ENCODE measurements around the gene KCNQ1OT1. TPM values are rescaled to one million over a fixed set of nuclear protein-coding genes. Genes with fewer than 3 reads are reported as not detected.

The KCNQ1OT1 gene
- total RNA-seq, 1 donor from 2014 or later, result 14.3 TPM

DNA sequence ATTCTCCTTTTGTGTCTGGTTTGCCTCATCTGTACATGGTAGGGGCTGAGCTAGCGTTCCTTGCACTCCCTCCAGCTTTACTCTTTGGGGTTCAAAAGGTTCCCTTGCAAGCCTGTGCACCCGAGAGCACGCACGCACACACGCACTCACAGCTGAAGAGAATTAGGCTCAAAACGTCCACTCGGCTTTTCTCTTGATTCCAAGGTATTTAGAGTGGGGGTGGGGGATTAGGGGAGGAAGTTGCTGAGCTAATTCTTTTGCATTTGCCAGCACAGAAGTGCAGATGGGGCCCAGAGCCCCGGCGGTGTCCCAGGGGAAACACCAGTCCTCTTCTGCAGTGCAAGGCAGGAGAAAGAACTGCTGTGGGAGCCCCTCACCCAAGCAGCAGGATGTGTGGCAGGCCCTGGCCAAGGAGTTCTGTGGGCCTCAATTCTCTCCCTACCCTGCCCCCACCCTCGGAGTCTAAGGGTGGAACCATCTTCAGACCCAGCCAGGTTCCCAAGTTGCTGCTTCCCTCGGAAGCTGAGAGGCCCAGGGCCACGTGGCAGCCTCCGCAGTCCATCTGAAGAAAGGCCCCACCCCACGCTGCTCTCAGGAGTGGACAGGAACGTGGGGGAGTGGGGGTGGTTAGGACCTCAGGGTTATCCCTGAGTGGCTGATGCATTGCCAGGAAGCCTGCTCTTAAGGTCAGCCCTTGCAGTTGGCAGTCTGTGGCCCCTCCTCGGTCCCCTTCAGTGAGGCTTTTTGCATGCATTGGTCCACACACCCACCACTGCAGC lies 3.8 kb upstream of the KCNQ1OT1 start:
- TF ChIP-seq, protein P1, sequence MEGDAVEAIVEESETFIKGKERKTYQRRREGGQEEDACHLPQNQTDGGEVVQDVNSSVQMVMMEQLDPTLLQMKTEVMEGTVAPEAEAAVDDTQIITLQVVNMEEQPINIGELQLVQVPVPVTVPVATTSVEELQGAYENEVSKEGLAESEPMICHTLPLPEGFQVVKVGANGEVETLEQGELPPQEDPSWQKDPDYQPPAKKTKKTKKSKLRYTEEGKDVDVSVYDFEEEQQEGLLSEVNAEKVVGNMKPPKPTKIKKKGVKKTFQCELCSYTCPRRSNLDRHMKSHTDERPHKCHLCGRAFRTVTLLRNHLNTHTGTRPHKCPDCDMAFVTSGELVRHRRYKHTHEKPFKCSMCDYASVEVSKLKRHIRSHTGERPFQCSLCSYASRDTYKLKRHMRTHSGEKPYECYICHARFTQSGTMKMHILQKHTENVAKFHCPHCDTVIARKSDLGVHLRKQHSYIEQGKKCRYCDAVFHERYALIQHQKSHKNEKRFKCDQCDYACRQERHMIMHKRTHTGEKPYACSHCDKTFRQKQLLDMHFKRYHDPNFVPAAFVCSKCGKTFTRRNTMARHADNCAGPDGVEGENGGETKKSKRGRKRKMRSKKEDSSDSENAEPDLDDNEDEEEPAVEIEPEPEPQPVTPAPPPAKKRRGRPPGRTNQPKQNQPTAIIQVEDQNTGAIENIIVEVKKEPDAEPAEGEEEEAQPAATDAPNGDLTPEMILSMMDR (IDR thresholded peaks at IDR 0.05; ENCODE audit: partially characterized antibody, unreplicated experiment), result no peak
- peak overlapping the region; percentile 48 for H3K27ac Mint-ChIP-seq (ENCODE audit: unreplicated experiment)
- H3K36me3 Mint-ChIP-seq (ENCODE audit: unreplicated experiment), result peaks cover 7% of the 10 kb centered on the region
- H3K9me3 Mint-ChIP-seq (ENCODE audit: unreplicated experiment), result peaks cover 14% of the 10 kb centered on the region
- peak; percentile 71 for DNase-seq
- H3K4me3 Mint-ChIP-seq (ENCODE audit: unreplicated experiment), result peak overlapping the region; percentile 72
- H3K4me1 Mint-ChIP-seq (ENCODE audit: low read depth, unreplicated experiment), result peaks cover 29% of the 10 kb centered on the region
- H3K27me3 Mint-ChIP-seq (ENCODE audit: unreplicated experiment), result peaks cover 15% of the 10 kb centered on the region

DNA sequence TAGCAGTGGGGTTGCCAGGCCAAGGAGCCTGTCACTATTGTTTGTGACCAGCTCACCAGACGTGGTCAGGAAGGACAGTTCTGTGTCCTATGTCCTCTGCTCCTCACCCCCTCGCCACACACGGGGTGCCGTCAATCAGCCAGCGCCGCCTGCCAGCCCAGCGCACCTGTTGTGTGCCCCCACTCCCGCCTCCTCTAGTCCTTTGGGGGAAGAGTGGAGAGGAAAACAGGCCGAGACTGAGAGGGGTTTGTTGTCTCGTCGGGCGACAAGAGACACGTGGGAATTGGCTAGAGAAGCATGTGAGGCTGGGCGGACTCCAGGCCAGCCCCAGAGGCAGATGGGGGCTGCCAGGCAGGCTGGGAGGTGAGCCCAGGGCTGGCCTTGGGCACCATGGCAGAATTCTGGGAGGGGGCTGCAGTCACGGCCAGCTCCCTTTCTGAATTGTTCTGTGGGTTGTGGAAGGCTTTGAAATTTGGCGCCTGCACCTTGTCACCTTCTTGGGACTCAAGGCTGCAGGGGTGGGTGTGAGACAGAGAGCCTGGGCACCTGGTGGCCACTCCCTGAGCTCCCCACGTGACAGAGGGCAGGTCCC lies 3.1 kb upstream of the KCNQ1OT1 start:
- H3K36me3 Mint-ChIP-seq (ENCODE audit: unreplicated experiment), result peaks cover 7% of the 10 kb centered on the region
- peak overlapping the region; percentile 72 for H3K4me3 Mint-ChIP-seq (ENCODE audit: unreplicated experiment)
- DNase-seq, result peak; percentile 15
- H3K27me3 Mint-ChIP-seq (ENCODE audit: unreplicated experiment), result peaks cover 17% of the 10 kb centered on the region
- peak overlapping the region; percentile 48 for H3K27ac Mint-ChIP-seq (ENCODE audit: unreplicated experiment)
- H3K9me3 Mint-ChIP-seq (ENCODE audit: unreplicated experiment), result peaks cover 16% of the 10 kb centered on the region
- TF ChIP-seq, protein P1 (IDR thresholded peaks at IDR 0.05; ENCODE audit: partially characterized antibody, unreplicated experiment), result no peak
- peaks cover 29% of the 10 kb centered on the region for H3K4me1 Mint-ChIP-seq (ENCODE audit: low read depth, unreplicated experiment)

DNA sequence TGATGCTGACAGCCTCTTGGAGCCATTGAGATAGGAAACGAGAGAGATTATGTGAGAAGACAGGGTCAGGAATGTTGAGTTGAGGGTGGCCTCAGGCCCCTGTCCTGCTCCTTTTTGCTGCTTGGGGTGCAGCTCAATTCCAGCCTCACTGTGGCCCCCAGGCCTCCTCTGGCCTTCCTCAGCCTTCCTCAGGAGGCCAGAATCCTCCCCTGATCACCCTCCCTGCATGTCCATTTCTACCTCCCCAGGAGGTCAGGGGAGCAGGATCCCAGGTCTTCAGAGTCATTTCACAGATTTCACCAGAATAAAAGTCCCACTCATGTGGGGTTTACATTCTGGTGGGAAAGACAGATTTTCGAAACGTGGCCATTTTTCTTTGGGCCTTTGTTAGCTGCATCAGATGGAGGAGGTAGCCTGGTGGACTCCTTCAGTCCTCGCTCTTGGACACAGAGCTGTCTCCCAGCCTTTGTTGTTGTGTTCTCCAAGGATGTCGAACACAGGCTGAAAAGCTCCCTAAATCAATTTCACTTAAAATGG lies 2.2 kb upstream of the KCNQ1OT1 start:
- H3K27ac Mint-ChIP-seq (ENCODE audit: unreplicated experiment), result no peak overlapping the region
- TF ChIP-seq, protein P1 (IDR thresholded peaks at IDR 0.05; ENCODE audit: partially characterized antibody, unreplicated experiment), result no peak
- peaks cover 16% of the 10 kb centered on the region for H3K9me3 Mint-ChIP-seq (ENCODE audit: unreplicated experiment)
- H3K36me3 Mint-ChIP-seq (ENCODE audit: unreplicated experiment), result peaks cover 7% of the 10 kb centered on the region
- H3K4me3 Mint-ChIP-seq (ENCODE audit: unreplicated experiment), result peak overlapping the region; percentile 6
- peaks cover 31% of the 10 kb centered on the region for H3K4me1 Mint-ChIP-seq (ENCODE audit: low read depth, unreplicated experiment)
- peaks cover 17% of the 10 kb centered on the region for H3K27me3 Mint-ChIP-seq (ENCODE audit: unreplicated experiment)
- DNase-seq, result peak; percentile 5

DNA sequence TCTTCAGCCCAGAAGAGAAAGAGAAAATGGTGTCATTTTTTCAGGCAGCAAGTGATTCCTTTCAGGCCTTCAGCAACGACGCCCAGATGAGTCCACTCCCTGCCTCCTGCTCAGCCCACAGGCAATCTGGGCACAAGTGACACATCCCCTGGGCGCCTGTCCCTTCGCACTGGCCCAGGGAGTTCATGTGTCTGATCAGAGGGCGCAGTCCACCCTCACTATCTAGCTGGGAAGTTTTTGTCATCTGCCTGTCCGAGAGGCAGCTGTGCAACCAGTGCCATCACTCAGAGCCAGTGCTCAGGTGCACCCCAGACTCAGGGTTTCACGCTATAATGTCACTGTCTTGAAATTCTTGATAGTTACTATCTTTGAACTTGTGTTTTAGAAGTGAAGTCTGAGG lies 1.4 kb upstream of the KCNQ1OT1 start:
- Mint-ChIP-seq H3K9me3 (ENCODE audit: unreplicated experiment) (peaks cover 16% of the 10 kb centered on the region), H3K27me3 (ENCODE audit: unreplicated experiment) (peaks cover 12% of the 10 kb centered on the region), H3K4me1 (ENCODE audit: low read depth, unreplicated experiment) (peaks cover 31% of the 10 kb centered on the region), H3K27ac (ENCODE audit: unreplicated experiment) (peak overlapping the region; percentile 66), H3K4me3 (ENCODE audit: unreplicated experiment) (no peak overlapping the region), H3K36me3 (ENCODE audit: unreplicated experiment) (peaks cover 7% of the 10 kb centered on the region)
- TF ChIP-seq, protein P1 (IDR thresholded peaks at IDR 0.05; ENCODE audit: partially characterized antibody, unreplicated experiment), result no peak
- no peak for DNase-seq

Data from glutamatergic neuron (in vitro differentiated cells).